Measurements from ENCODE around the gene SEC31A.

- TF ChIP-seq CTCF (IDR thresholded peaks at IDR 0.05) (no peak), POLR2AphosphoS5 (IDR thresholded peaks at IDR 0.05) (no peak)
Measured at GRCh38 chr4:82780752-82781231, 110.2 kb downstream of the SEC31A start.

Data from sigmoid colon (tissue), 4 donors.